Measurements from ENCODE around the gene BMAL1. TPM values are rescaled to one million over a fixed set of nuclear protein-coding genes. Genes with fewer than 3 reads are reported as not detected.

BMAL1 gene
- total RNA-seq, 6 experiments from 2014 or later, result 6.9 to 10.4 (median 7.5) TPM

DNA sequence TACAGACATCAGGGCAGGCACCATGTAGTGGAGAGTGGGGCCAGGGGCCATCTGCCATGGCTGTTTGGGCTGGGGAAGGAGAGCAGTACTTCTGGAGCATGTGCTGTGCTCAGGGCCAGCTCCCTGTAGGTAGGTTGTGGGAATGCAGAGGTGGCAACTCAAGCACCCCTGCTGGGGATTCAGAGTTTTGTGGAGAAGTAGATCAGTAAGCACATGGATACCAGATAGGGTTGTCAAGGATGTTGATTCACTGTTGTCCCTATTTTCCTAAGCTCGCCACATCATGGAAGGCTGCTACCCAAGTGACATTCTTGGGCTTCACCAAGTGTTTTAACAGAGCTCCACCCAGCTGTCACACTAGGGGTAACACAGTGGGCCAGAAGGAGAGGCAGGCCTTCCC lies 67.2 kb downstream of the BMAL1 start:
- Mint-ChIP-seq H3K4me1 (ENCODE audit: low read depth) (peaks cover 43% of the 10 kb centered on the region), H3K27ac (no peak overlapping the region)
- no peak for DNase-seq

DNA sequence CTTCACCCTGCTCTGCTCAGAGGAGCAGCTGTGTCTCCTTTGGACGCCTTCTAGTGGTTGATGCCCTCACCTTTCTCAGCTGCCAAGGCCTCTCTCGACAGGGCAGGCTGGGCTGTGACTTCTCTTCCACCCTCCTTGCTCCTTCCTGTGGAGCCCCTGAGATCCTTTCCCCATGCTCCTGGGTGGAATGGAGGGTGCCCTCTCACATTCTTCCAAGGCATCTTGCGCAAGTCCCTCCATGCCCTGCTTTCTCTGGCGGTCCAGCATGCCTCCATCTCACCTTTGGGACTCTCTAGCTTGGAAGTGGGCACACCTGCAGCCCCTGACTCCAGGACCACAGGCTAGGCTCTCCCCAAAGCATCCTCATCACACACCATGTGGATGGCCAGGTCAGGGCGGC lies 68.9 kb downstream of the BMAL1 start:
- Mint-ChIP-seq H3K4me3 (no peak overlapping the region), H3K4me1 (ENCODE audit: low read depth) (peaks cover 26% of the 10 kb centered on the region), H3K9me3 (no peaks in the 10 kb centered on the region), H3K27ac (no peak overlapping the region), H3K36me3 (ENCODE audit: low read depth) (no peaks in the 10 kb centered on the region), H3K27me3 (ENCODE audit: insufficient read depth) (no peaks in the 10 kb centered on the region)
- TF ChIP-seq, protein P1, sequence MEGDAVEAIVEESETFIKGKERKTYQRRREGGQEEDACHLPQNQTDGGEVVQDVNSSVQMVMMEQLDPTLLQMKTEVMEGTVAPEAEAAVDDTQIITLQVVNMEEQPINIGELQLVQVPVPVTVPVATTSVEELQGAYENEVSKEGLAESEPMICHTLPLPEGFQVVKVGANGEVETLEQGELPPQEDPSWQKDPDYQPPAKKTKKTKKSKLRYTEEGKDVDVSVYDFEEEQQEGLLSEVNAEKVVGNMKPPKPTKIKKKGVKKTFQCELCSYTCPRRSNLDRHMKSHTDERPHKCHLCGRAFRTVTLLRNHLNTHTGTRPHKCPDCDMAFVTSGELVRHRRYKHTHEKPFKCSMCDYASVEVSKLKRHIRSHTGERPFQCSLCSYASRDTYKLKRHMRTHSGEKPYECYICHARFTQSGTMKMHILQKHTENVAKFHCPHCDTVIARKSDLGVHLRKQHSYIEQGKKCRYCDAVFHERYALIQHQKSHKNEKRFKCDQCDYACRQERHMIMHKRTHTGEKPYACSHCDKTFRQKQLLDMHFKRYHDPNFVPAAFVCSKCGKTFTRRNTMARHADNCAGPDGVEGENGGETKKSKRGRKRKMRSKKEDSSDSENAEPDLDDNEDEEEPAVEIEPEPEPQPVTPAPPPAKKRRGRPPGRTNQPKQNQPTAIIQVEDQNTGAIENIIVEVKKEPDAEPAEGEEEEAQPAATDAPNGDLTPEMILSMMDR (IDR thresholded peaks at IDR 0.05), result no peak
- no peak for DNase-seq

More for the DNA sequence above, 67.2 kb downstream of the BMAL1 start:
- no peaks in the 10 kb centered on the region for H3K9me3 Mint-ChIP-seq
- TF ChIP-seq, protein P1 (IDR thresholded peaks at IDR 0.05), result no peak
- H3K36me3 Mint-ChIP-seq (ENCODE audit: low read depth), result no peaks in the 10 kb centered on the region
- H3K4me3 Mint-ChIP-seq, result no peak overlapping the region
- no peaks in the 10 kb centered on the region for H3K27me3 Mint-ChIP-seq (ENCODE audit: insufficient read depth)

DNA sequence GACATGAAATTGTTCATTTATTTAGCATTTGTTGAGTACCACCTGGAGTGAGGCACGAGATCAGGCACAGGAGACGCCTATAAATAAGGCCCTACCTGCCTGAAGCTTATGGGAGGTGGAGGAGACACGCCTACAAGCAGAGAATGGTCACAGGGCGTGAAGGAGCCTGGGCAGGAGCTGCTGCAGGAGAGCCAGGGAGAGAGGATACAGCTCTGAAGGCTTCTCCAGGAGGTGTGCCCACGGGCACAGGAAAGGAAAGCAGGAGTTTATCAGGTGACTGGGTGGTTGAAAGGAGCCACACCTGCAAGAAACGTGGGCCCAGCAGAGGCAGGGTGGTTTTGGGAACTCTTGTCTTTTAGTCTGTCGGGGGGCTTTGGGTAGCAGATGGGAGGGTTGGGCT lies 70.3 kb downstream of the BMAL1 start:
- Mint-ChIP-seq H3K36me3 (ENCODE audit: low read depth) (no peaks in the 10 kb centered on the region), H3K27me3 (ENCODE audit: insufficient read depth) (no peaks in the 10 kb centered on the region), H3K9me3 (no peaks in the 10 kb centered on the region), H3K4me3 (no peak overlapping the region), H3K4me1 (ENCODE audit: low read depth) (peaks cover 20% of the 10 kb centered on the region), H3K27ac (no peak overlapping the region)
- TF ChIP-seq, protein P1 (IDR thresholded peaks at IDR 0.05), result no peak
- no peak for DNase-seq

DNA sequence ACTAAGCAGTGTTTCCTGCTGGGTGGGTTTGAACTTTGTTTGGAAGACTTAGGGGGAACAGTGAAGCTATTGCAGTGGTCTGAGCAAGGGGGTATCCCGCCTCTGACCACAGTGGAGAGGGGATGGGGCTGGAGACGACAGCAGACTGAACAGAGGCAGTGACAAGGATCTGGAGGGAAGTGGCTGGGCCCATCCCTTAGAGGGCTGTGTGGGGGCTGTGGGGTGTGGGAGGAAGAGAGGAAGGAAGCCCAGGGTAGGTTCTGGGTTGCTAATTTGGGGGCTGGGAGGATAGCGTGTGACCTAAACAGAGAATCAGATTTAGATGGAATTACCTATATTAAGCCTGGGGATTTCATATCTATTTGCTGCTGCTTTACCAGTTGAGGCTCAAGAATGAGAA lies 70.7 kb downstream of the BMAL1 start:
- H3K4me3 Mint-ChIP-seq, result no peak overlapping the region
- H3K4me1 Mint-ChIP-seq (ENCODE audit: low read depth), result peaks cover 20% of the 10 kb centered on the region
- no peak for DNase-seq
- no peaks in the 10 kb centered on the region for H3K36me3 Mint-ChIP-seq (ENCODE audit: low read depth)
- H3K27ac Mint-ChIP-seq, result no peak overlapping the region
- H3K27me3 Mint-ChIP-seq (ENCODE audit: insufficient read depth), result no peaks in the 10 kb centered on the region
- TF ChIP-seq, protein P1 (IDR thresholded peaks at IDR 0.05), result no peak
- no peaks in the 10 kb centered on the region for H3K9me3 Mint-ChIP-seq

DNA sequence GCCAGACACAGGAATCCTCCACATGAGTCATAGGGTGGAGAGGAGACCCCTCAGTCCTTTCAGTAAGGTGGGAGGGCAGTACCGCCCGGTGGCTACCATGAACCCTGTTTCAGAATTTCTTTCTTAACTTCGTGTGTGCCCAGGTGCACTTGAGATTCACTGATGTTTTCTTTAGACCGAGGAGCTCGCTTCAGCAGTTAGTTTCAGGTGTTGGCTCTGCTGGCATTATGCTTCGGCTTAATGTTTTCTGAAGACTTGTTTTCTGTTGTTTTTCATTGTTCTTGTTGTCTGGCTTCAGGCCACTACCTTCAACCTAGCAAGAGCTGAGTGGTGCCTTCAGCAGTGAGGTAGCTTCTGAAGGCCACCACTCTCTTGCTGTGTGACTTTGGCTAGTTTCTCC lies 71.5 kb downstream of the BMAL1 start:
- Mint-ChIP-seq H3K36me3 (ENCODE audit: low read depth) (no peaks in the 10 kb centered on the region), H3K4me3 (no peak overlapping the region), H3K9me3 (no peaks in the 10 kb centered on the region), H3K4me1 (ENCODE audit: low read depth) (peaks cover 17% of the 10 kb centered on the region), H3K27ac (no peak overlapping the region), H3K27me3 (ENCODE audit: insufficient read depth) (no peaks in the 10 kb centered on the region)
- TF ChIP-seq, protein P1 (IDR thresholded peaks at IDR 0.05), result no peak
- DNase-seq, result no peak

DNA sequence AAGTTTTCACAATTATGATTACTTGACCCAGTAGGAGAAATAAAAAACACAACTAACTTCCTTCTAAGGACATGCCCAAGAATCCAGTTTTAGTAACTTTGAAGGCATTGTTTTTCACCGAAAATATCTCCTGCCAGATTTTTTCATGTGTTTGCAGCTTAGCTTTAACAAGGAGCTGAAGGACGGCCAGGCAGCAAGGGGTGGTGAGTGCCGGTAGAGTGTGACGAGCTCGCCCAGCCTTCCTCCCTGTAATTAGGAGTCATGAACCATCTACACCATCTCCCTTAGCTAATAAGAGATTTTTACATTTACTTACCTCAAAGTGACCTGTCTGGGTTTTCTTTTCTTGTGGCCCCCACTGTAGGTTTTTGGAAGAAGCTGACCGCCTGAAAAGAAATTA lies 72.0 kb downstream of the BMAL1 start:
- TF ChIP-seq, protein P1 (IDR thresholded peaks at IDR 0.05), result no peak
- no peak for DNase-seq
- Mint-ChIP-seq H3K36me3 (ENCODE audit: low read depth) (no peaks in the 10 kb centered on the region), H3K27me3 (ENCODE audit: insufficient read depth) (no peaks in the 10 kb centered on the region), H3K9me3 (no peaks in the 10 kb centered on the region), H3K27ac (no peak overlapping the region), H3K4me3 (no peak overlapping the region), H3K4me1 (ENCODE audit: low read depth) (peaks cover 17% of the 10 kb centered on the region)

Data from HFFc6 (cell line).